Keratinocyte (primary cell): ENCODE results near the gene LRBA.

Experiments
- CTCF ChIP-seq, 3 experiments: IDR thresholded peaks in 1 of 3; conservative IDR thresholded peaks in 1 of 3; optimal IDR thresholded peaks in 1 of 3; 2 replicates in 2 of 3; 3 replicates in 1 of 3; pipeline versions ENCODE3 to v1.5.1; 2011; ENCODE audit warnings: low read length in 3 of 3, mild to moderate bottlenecking in 3 of 3, moderate library complexity in 2 of 3, control low read depth in 1 of 3, inconsistent platforms in 1 of 3; ENCODE audit not compliant: insufficient read depth in 2 of 3; ENCODE audit errors: extremely low read depth in 1 of 3
- EZH2 ChIP-seq: IDR thresholded peaks from one replicate; pipeline ENCODE4 v1.6.1; 2012; ENCODE audit warnings: inconsistent platforms, mild to moderate bottlenecking, low read length, moderate library complexity

GRCh38 chr4:150964754-150965153 is 50.3 kb downstream of the LRBA start:
- TF ChIP-seq CTCF (optimal IDR thresholded peaks at IDR 0.05 in 1 of 3, IDR thresholded peaks at IDR 0.05 in 1 of 3, conservative IDR thresholded peaks at IDR 0.05 in 1 of 3; ENCODE audit: extremely low read depth in 1 of 3, insufficient read depth in 2 of 3, low read length in 3 of 3) (no peak), EZH2 (no peak)
